Measurements from ENCODE around the gene ZP1.
A peak's percentile ranks its signal among the peaks of the same experiment; 100 is the strongest.

Gene ZP1

GRCh38 chr11:60835534-60835846, 31.9 kb upstream of the ZP1 start:
- no peak overlapping the region for H3K27ac ChIP-seq (ENCODE audit: low read length)
- H3K4me1 ChIP-seq (ENCODE audit: control insufficient read depth in 1 of 2, insufficient read depth in 2 of 2, low read length in 2 of 2), result peaks cover under 1% of the 10 kb centered on the region in 2 donors
- no peaks in the 10 kb centered on the region for H3K27me3 ChIP-seq (ENCODE audit: low read depth, low read length)
- H3K9me3 ChIP-seq (ENCODE audit: control insufficient read depth in 1 of 2, low read length in 2 of 2), result no peaks in the 10 kb centered on the region
- H3K4me3 ChIP-seq (ENCODE audit: low read depth in 1 of 2, low read length in 2 of 2), result no peak overlapping the region
- no peaks in the 10 kb centered on the region for H3K36me3 ChIP-seq (ENCODE audit: control insufficient read depth in 1 of 2, insufficient read depth in 2 of 2, low read length in 2 of 2)

- peaks cover 13 to 14% of the 10 kb centered on the region in 2 donors for H3K4me1 ChIP-seq (ENCODE audit: control insufficient read depth in 1 of 2, insufficient read depth in 2 of 2, low read length in 2 of 2)
- no peaks in the 10 kb centered on the region for H3K27me3 ChIP-seq (ENCODE audit: low read depth, low read length)
- no peaks in the 10 kb centered on the region for H3K9me3 ChIP-seq (ENCODE audit: control insufficient read depth in 1 of 2, low read length in 2 of 2)
- H3K27ac ChIP-seq (ENCODE audit: low read length), result no peak overlapping the region
- H3K4me3 ChIP-seq (ENCODE audit: low read depth in 1 of 2, low read length in 2 of 2), result no peak overlapping the region
- no peaks in the 10 kb centered on the region for H3K36me3 ChIP-seq (ENCODE audit: control insufficient read depth in 1 of 2, insufficient read depth in 2 of 2, low read length in 2 of 2)
Measured at GRCh38 chr11:60836866-60837515, 30.4 kb upstream of the ZP1 start.

- Histone ChIP-seq H3K4me1 (ENCODE audit: control insufficient read depth in 1 of 2, insufficient read depth in 2 of 2, low read length in 2 of 2) (peaks cover 17 to 22% of the 10 kb centered on the region in 2 donors), H3K9me3 (ENCODE audit: control insufficient read depth in 1 of 2, low read length in 2 of 2) (no peaks in the 10 kb centered on the region), H3K27me3 (ENCODE audit: low read depth, low read length) (no peaks in the 10 kb centered on the region), H3K27ac (ENCODE audit: low read length) (no peak overlapping the region), H3K36me3 (ENCODE audit: control insufficient read depth in 1 of 2, insufficient read depth in 2 of 2, low read length in 2 of 2) (no peaks in the 10 kb centered on the region), H3K4me3 (ENCODE audit: low read depth in 1 of 2, low read length in 2 of 2) (no peak overlapping the region)
Measured at GRCh38 chr11:60838132-60838531, 29.2 kb upstream of the ZP1 start.

- H3K4me1 ChIP-seq (ENCODE audit: control insufficient read depth in 1 of 2, insufficient read depth in 2 of 2, low read length in 2 of 2), result peaks cover 30 to 41% of the 10 kb centered on the region in 2 donors
- H3K27me3 ChIP-seq (ENCODE audit: low read depth, low read length), result no peaks in the 10 kb centered on the region
- no peaks in the 10 kb centered on the region for H3K9me3 ChIP-seq (ENCODE audit: control insufficient read depth in 1 of 2, low read length in 2 of 2)
- peak overlapping the region; percentile 87 for H3K27ac ChIP-seq (ENCODE audit: low read length)
- no peaks in the 10 kb centered on the region for H3K36me3 ChIP-seq (ENCODE audit: control insufficient read depth in 1 of 2, insufficient read depth in 2 of 2, low read length in 2 of 2)
- H3K4me3 ChIP-seq (ENCODE audit: low read depth in 1 of 2, low read length in 2 of 2), result peak overlapping the region; percentile 80 to 88
Measured at GRCh38 chr11:60840470-60841430, 26.6 kb upstream of the ZP1 start.

GRCh38 chr11:60841797-60842667, 25.3 kb upstream of the ZP1 start, which contains the start of gene CCDC86:
Gene CCDC86 (plus strand): TSS chr11:60842113. CDS start chr11:60842125, 12 bp downstream.
- no peaks in the 10 kb centered on the region for H3K9me3 ChIP-seq (ENCODE audit: control insufficient read depth in 1 of 2, low read length in 2 of 2)
- peak within 1 kb of the TSS; percentile 80 to 88 for H3K4me3 ChIP-seq (ENCODE audit: low read depth in 1 of 2, low read length in 2 of 2)
- H3K4me1 ChIP-seq (ENCODE audit: control insufficient read depth in 1 of 2, insufficient read depth in 2 of 2, low read length in 2 of 2), result peaks cover 30 to 41% of the 10 kb centered on the region in 2 donors
- H3K27me3 ChIP-seq (ENCODE audit: low read depth, low read length), result no peaks in the 10 kb centered on the region
- H3K36me3 ChIP-seq (ENCODE audit: control insufficient read depth in 1 of 2, insufficient read depth in 2 of 2, low read length in 2 of 2), result no peaks in the 10 kb centered on the region
- peak within 1 kb of the TSS; percentile 87 for H3K27ac ChIP-seq (ENCODE audit: low read length)

- Histone ChIP-seq H3K27ac (ENCODE audit: low read length) (peak overlapping the region; percentile 54), H3K36me3 (ENCODE audit: control insufficient read depth in 1 of 2, insufficient read depth in 2 of 2, low read length in 2 of 2) (peaks cover 6 to 7% of the 10 kb centered on the region in 2 donors), H3K27me3 (ENCODE audit: low read depth, low read length) (no peaks in the 10 kb centered on the region), H3K4me1 (ENCODE audit: control insufficient read depth in 1 of 2, insufficient read depth in 2 of 2, low read length in 2 of 2) (peaks cover 30 to 41% of the 10 kb centered on the region in 2 donors), H3K4me3 (ENCODE audit: low read depth in 1 of 2, low read length in 2 of 2) (peak overlapping the region; percentile 80 to 88), H3K9me3 (ENCODE audit: control insufficient read depth in 1 of 2, low read length in 2 of 2) (no peaks in the 10 kb centered on the region)
Measured at GRCh38 chr11:60842668-60843600, 24.4 kb upstream of the ZP1 start.

GRCh38 chr11:60844045-60844869, 23.1 kb upstream of the ZP1 start:
- H3K27me3 ChIP-seq (ENCODE audit: low read depth, low read length), result no peaks in the 10 kb centered on the region
- no peaks in the 10 kb centered on the region for H3K9me3 ChIP-seq (ENCODE audit: control insufficient read depth in 1 of 2, low read length in 2 of 2)
- H3K4me3 ChIP-seq (ENCODE audit: low read depth in 1 of 2, low read length in 2 of 2), result peak overlapping the region; percentile 80 to 88
- no peak overlapping the region for H3K27ac ChIP-seq (ENCODE audit: low read length)
- H3K4me1 ChIP-seq (ENCODE audit: control insufficient read depth in 1 of 2, insufficient read depth in 2 of 2, low read length in 2 of 2), result peaks cover 30 to 41% of the 10 kb centered on the region in 2 donors
- H3K36me3 ChIP-seq (ENCODE audit: control insufficient read depth in 1 of 2, insufficient read depth in 2 of 2, low read length in 2 of 2), result peaks cover 6 to 20% of the 10 kb centered on the region in 2 donors

- Histone ChIP-seq H3K4me3 (ENCODE audit: low read depth in 1 of 2, low read length in 2 of 2) (no peak overlapping the region), H3K27ac (ENCODE audit: low read length) (no peak overlapping the region), H3K9me3 (ENCODE audit: control insufficient read depth in 1 of 2, low read length in 2 of 2) (no peaks in the 10 kb centered on the region), H3K36me3 (ENCODE audit: control insufficient read depth in 1 of 2, insufficient read depth in 2 of 2, low read length in 2 of 2) (peaks cover 6 to 26% of the 10 kb centered on the region in 2 donors), H3K27me3 (ENCODE audit: low read depth, low read length) (no peaks in the 10 kb centered on the region), H3K4me1 (ENCODE audit: control insufficient read depth in 1 of 2, insufficient read depth in 2 of 2, low read length in 2 of 2) (peaks cover 30 to 41% of the 10 kb centered on the region in 2 donors)
Measured at GRCh38 chr11:60844870-60845221, 22.5 kb upstream of the ZP1 start.

- H3K9me3 ChIP-seq (ENCODE audit: control insufficient read depth in 1 of 2, low read length in 2 of 2), result no peaks in the 10 kb centered on the region
- H3K27me3 ChIP-seq (ENCODE audit: low read depth, low read length), result no peaks in the 10 kb centered on the region
- H3K27ac ChIP-seq (ENCODE audit: low read length), result no peak overlapping the region
- H3K4me1 ChIP-seq (ENCODE audit: control insufficient read depth in 1 of 2, insufficient read depth in 2 of 2, low read length in 2 of 2), result peaks cover 30 to 41% of the 10 kb centered on the region in 2 donors
- no peak overlapping the region for H3K4me3 ChIP-seq (ENCODE audit: low read depth in 1 of 2, low read length in 2 of 2)
- peaks cover 6 to 31% of the 10 kb centered on the region in 2 donors for H3K36me3 ChIP-seq (ENCODE audit: control insufficient read depth in 1 of 2, insufficient read depth in 2 of 2, low read length in 2 of 2)
Measured at GRCh38 chr11:60845338-60845737, 22.0 kb upstream of the ZP1 start.

GRCh38 chr11:60847281-60847680, 20.1 kb upstream of the ZP1 start:
- Histone ChIP-seq H3K36me3 (ENCODE audit: control insufficient read depth in 1 of 2, insufficient read depth in 2 of 2, low read length in 2 of 2) (peaks cover 19 to 48% of the 10 kb centered on the region in 2 donors), H3K4me1 (ENCODE audit: control insufficient read depth in 1 of 2, insufficient read depth in 2 of 2, low read length in 2 of 2) (peaks cover 17 to 27% of the 10 kb centered on the region in 2 donors), H3K27me3 (ENCODE audit: low read depth, low read length) (no peaks in the 10 kb centered on the region), H3K9me3 (ENCODE audit: control insufficient read depth in 1 of 2, low read length in 2 of 2) (no peaks in the 10 kb centered on the region), H3K27ac (ENCODE audit: low read length) (no peak overlapping the region), H3K4me3 (ENCODE audit: low read depth in 1 of 2, low read length in 2 of 2) (no peak overlapping the region)
